Muscle of leg (tissue), 11 donors: ENCODE results near the gene PUSL1. TPM values are rescaled to one million over a fixed set of nuclear protein-coding genes. Genes with fewer than 3 reads are reported as not detected.

ENCODE experiments used
- DNase-seq: peaks from one replicate; pipeline ENCODE4 v3.0.0; 2013
- H3K27ac ChIP-seq: one replicate; pipeline ENCODE4 v1.5.1; 2013; ENCODE audit warnings: mild to moderate bottlenecking, low read length, control low read depth
- H3K27me3 ChIP-seq: one replicate; pipeline ENCODE4 v1.6.1; 2013; ENCODE audit warnings: low read length; ENCODE audit not compliant: control insufficient read depth, insufficient read depth
- H3K36me3 ChIP-seq: one replicate; pipeline ENCODE4 v1.6.1; 2013; ENCODE audit warnings: low read length; ENCODE audit not compliant: control insufficient read depth, insufficient read depth
- H3K4me1 ChIP-seq: one replicate; pipeline ENCODE4 v1.6.1; 2013; ENCODE audit warnings: low read length; ENCODE audit not compliant: control insufficient read depth, insufficient read depth
- H3K4me3 ChIP-seq: one replicate; pipeline ENCODE4 v1.5.1; 2013; ENCODE audit warnings: low read length, control low read depth
- H3K9me3 ChIP-seq: replicated peaks from 2 replicates; pipeline ENCODE4 v1.6.1; 2013; ENCODE audit warnings: low read depth, low read length; ENCODE audit not compliant: control insufficient read depth
- WGBS: methylation state at CpG from one replicate; pipeline ENCODE4 v1.1.5; 2013; ENCODE audit warnings: missing lambda C conversion rate; ENCODE audit not compliant: insufficient coverage; 5-methylcytosine and 5-hydroxymethylcytosine counted together
- polyA plus RNA-seq, 8 donors: library from polyadenylated mRNA; unstranded; fragments of 120-200 nt; gene quantifications; one replicate each; pipeline versions ENCODE4 v1.2.1 to v1.2.3, GENCODE V29; 2013; ENCODE audit warnings: inconsistent platforms in 1 of 8, low replicate concordance in 1 of 8; ENCODE audit not compliant: insufficient read length in 8 of 8, insufficient read depth in 1 of 8
- total RNA-seq: library from RNA; stranded (reverse); fragments of 120-200 nt; gene quantifications from one replicate; pipeline ENCODE4 v1.2.4, GENCODE V29; 2013

The PUSL1 gene
- total and polyA plus RNA-seq, 9 donors: 6.1 to 8.6 (median 7.3) TPM

- Histone ChIP-seq H3K36me3 (peaks cover 56% of the 10 kb centered on the region), H3K9me3 (no peaks in the 10 kb centered on the region), H3K27ac (no peak overlapping the region), H3K27me3 (no peaks in the 10 kb centered on the region), H3K4me3 (peak overlapping the region; percentile 86), H3K4me1 (peaks cover 25% of the 10 kb centered on the region)
- DNase-seq: no peak
- whole genome bisulfite sequencing: under 1% methylated on average over 40 of the region's 41 CpGs
These were observed 15.7 kb downstream of the PUSL1 start for GRCh38 chr1:1324084-1324523.

DNA sequence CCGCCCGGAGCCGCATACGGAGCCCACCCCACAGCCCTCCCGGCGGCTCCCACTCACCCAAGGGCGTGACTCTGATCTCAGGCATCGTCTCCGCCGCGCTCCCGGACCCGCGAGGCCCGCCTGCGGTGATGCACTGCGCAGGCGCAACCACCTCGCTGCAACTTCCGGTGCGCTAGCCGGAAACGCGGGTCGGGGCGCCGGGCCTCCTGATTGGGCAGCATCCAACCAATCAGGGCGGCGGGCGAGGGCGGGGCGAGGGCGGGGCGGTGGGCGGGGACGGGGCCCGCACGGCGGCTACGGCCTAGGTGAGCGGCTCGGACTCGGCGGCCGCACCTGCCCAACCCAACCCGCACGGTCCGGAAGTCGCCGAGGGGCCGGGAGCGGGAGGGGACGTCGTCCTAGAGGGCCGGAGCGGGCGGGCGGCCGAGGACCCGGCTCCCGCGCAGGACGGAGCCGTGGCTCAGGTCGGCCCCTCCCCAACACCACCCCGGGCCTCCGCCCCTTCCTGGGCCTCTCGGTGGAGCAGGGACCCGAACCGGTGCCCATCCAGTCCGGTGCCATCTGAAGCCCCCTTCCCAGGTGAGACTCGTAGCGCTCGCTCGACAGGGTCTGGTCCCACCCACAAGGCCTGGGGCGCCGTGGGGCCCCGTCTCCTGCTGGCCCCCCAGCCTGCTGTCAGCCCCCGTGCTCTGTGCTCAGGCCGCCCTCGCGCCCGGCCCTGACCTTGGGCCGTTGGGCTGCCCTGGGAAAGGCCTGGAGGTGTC lies 16.3 kb downstream of the PUSL1 start, which contains the start of the genes CPTP and INTS11:
Gene CPTP, plus strand, starts transcription at position 279 of the 764 bp plus-strand sequence. CDS start 2,109 bp downstream, outside the sequence.
Gene INTS11, minus strand, starts transcription at position 137 of the 764 bp plus-strand sequence. Its CDS starts 52 bp downstream, at position 85.
- H3K4me1 ChIP-seq: peaks cover 25% of the 10 kb centered on the region
- no peaks in the 10 kb centered on the region for H3K9me3 ChIP-seq
- peak within 1 kb of the TSS; percentile 59 for H3K27ac ChIP-seq
- H3K4me3 ChIP-seq: peak within 1 kb of the TSS; percentile 86
- H3K36me3 ChIP-seq: peaks cover 52% of the 10 kb centered on the region
- peak; percentile 95 for DNase-seq
- H3K27me3 ChIP-seq: no peaks in the 10 kb centered on the region
- under 1% methylated on average over 82 of the region's 84 CpGs for WGBS

DNA sequence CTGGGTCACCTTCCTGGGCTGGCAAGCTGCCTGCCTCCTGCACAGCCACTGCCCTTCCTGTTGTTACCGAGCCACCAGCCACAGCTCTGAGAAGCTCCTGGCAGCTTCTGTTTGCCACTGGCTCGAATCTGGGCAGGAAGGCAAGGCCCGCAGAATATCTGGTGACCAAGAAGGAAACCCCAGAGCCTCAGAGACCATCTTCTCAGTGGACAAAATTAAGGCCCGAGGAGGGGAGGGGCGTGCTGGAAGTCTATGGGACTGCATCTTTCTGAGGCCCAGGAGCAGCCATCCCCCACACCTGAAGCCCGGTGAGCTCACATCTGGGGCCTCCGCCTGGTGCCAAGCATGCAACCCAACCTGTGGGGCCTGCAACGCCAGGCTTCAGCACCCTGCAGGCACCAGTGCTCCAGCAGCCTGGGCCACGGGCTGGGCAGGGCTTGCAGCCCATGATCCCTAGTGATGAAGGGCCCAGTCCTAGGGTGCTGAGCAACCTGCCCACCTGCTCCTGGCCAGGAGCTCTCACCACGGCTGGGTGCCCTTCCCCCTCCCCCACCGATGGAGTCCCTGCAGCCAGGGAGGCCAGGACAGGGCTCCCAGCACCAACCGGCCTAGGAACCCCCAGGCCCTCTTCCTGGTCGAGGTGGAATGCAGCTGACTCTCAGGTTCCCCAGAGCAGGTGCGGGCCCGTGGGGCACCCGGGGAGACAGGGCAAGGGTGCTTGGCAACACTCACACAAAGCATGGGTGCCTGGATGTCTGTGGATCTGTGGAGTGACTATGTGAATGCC lies 17.1 kb downstream of the PUSL1 start:
- 62% methylated on average over 15 of the region's 16 CpGs for WGBS
- Histone ChIP-seq H3K27ac (no peak overlapping the region), H3K27me3 (no peaks in the 10 kb centered on the region), H3K4me1 (peaks cover 28% of the 10 kb centered on the region), H3K36me3 (peaks cover 44% of the 10 kb centered on the region), H3K4me3 (peak overlapping the region; percentile 86), H3K9me3 (no peaks in the 10 kb centered on the region)
- DNase-seq: no peak

DNA sequence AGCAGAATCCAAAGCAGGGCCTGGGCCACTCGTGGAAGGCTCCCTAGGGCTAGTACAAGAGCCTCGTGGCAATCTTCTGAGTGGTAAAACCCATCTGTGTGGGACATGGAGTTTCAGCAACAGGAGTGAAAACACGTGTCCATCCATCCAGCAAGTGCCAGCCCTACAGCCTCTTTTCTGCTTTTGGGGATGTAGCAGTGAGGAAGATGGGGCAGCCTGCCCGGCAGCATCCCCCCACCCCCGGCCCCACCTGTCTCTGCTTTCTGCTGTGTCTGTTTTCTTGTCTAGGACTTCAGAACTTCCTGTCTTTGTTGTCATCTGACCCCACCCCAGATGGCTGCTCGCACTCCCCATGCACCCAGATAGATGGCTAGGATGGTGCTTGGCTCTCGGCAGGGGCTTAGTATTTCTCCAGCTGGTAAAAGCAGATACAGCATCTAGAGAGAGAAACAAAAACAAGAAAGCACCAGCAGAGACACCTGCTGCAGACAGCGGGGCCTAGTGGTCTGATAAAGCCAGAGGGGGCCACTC lies 17.7 kb downstream of the PUSL1 start:
- peaks cover 35% of the 10 kb centered on the region for H3K4me1 ChIP-seq
- WGBS: 75% methylated on average over 8 of the region's 8 CpGs
- H3K27me3 ChIP-seq: no peaks in the 10 kb centered on the region
- H3K36me3 ChIP-seq: peaks cover 39% of the 10 kb centered on the region
- no peak overlapping the region for H3K27ac ChIP-seq
- no peak overlapping the region for H3K4me3 ChIP-seq
- no peaks in the 10 kb centered on the region for H3K9me3 ChIP-seq
- DNase-seq: no peak

DNA sequence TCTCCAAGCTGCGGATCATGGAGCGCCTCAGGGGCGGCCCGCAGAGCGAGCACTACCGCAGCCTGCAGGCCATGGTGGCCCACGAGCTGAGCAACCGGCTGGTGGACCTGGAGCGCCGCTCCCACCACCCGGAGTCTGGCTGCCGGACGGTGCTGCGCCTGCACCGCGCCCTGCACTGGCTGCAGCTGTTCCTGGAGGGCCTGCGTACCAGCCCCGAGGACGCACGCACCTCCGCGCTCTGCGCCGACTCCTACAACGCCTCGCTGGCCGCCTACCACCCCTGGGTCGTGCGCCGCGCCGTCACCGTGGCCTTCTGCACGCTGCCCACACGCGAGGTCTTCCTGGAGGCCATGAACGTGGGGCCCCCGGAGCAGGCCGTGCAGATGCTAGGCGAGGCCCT lies 18.9 kb downstream of the PUSL1 start:
- Histone ChIP-seq H3K36me3 (peaks cover 29% of the 10 kb centered on the region), H3K4me1 (peaks cover 41% of the 10 kb centered on the region), H3K27ac (no peak overlapping the region), H3K9me3 (no peaks in the 10 kb centered on the region), H3K27me3 (no peaks in the 10 kb centered on the region), H3K4me3 (no peak overlapping the region)
- WGBS: 90% methylated on average over 40 of the region's 40 CpGs
- DNase-seq: no peak

GRCh38 chr1:1328254-1328653 lies 19.9 kb downstream of the PUSL1 start:
- Histone ChIP-seq H3K36me3 (peaks cover 29% of the 10 kb centered on the region), H3K4me3 (no peak overlapping the region), H3K9me3 (no peaks in the 10 kb centered on the region), H3K4me1 (peaks cover 35% of the 10 kb centered on the region), H3K27ac (no peak overlapping the region), H3K27me3 (no peaks in the 10 kb centered on the region)
- WGBS: 79% methylated on average over 13 of the region's 15 CpGs
- no peak for DNase-seq

- peaks cover 29% of the 10 kb centered on the region for H3K36me3 ChIP-seq
- H3K9me3 ChIP-seq: no peaks in the 10 kb centered on the region
- H3K27me3 ChIP-seq: no peaks in the 10 kb centered on the region
- DNase-seq: no peak
- WGBS: 90% methylated on average over 58 of the region's 58 CpGs
- H3K4me1 ChIP-seq: peaks cover 31% of the 10 kb centered on the region
- H3K27ac ChIP-seq: no peak overlapping the region
- no peak overlapping the region for H3K4me3 ChIP-seq
These were observed 21.2 kb downstream of the PUSL1 start for GRCh38 chr1:1329304-1330210.

DNA sequence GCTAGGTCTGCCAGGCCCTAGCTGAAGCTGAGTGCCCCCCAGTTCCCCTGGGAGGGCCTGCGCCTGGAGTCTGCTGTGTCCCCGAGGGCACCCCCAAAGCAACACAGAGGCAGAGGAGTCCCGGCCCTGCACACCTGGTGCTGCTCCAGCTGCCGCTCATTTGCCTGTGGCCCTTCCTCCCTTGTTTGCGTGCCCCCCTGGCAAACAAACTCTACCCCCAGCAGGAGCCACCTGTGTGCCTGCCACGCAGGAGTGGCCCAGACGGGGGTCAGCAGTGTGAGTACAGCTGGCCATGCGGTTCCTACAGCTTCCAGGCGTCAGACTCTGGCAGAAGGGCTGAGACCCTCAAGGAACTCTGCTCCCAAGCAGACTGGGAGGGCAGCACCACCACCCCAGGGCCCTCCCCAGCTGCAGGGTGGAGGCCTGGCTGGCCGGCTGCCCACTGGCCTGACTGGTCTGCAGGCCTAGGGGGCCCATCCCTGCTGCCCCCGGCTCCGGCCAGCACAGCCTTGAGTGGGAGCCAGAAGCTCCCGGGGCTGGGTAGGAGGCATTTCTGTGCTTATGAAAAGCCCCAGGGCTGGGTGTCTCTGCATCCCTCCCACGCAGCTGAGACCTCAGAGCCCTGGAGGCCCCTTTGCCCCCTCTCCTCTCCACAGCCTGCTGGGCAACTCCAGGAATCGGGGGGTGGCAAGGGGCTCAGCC lies 22.1 kb downstream of the PUSL1 start:
- no peaks in the 10 kb centered on the region for H3K27me3 ChIP-seq
- H3K4me1 ChIP-seq: peaks cover 25% of the 10 kb centered on the region
- DNase-seq: no peak
- WGBS: 58% methylated on average over 12 of the region's 15 CpGs
- peak overlapping the region; percentile 35 for H3K27ac ChIP-seq
- no peak overlapping the region for H3K4me3 ChIP-seq
- H3K36me3 ChIP-seq: peaks cover 33% of the 10 kb centered on the region
- no peaks in the 10 kb centered on the region for H3K9me3 ChIP-seq
